Esophagus muscularis mucosa (tissue), 4 donors: Measurements from ENCODE around the gene SSC5D. TPM values are rescaled to one million over a fixed set of nuclear protein-coding genes. Genes with fewer than 3 reads are reported as not detected.

Experiments used
- DNase-seq: peaks from one replicate; pipeline ENCODE4 v3.0.0-alpha.2; 2017; ENCODE audit errors: extremely low spot score
- H3K27ac ChIP-seq, 4 donors: fragments of 200-600 bp; sonication (generic); replicated peaks in 1 of 4; 1 replicate in 3 of 4; 2 replicates in 1 of 4; pipeline ENCODE4 v1.5.1; 2016 to 2019; ENCODE audit warnings: mild to moderate bottlenecking in 1 of 4
- H3K27me3 ChIP-seq, 4 donors: fragments of 200-600 bp; sonication (generic); one replicate each; pipeline versions ENCODE4 v1.5.1 to v1.6.0; 2016 to 2019
- H3K36me3 ChIP-seq, 4 donors: fragments of 200-600 bp; sonication (generic); one replicate each; pipeline ENCODE4 v1.5.1; 2016 to 2019
- H3K4me1 ChIP-seq, 4 donors: fragments of 200-600 bp; sonication (generic); one replicate each; pipeline ENCODE4 v1.5.1; 2016 to 2019
- H3K4me3 ChIP-seq, 4 donors: fragments of 200-600 bp; sonication (generic); 1 replicate in 2 of 4; 2 replicates in 2 of 4; pipeline ENCODE4 v1.5.1; 2016 to 2019; ENCODE audit warnings: mild to moderate bottlenecking in 4 of 4, moderate library complexity in 1 of 4
- H3K9me3 ChIP-seq, 4 donors: fragments of 200-600 bp; sonication (generic); 1 replicate in 3 of 4; 2 replicates in 1 of 4; pipeline ENCODE4 v1.5.1; 2016 to 2019
- EP300 ChIP-seq: sonication (generic); formaldehyde crosslinking; IDR thresholded peaks from one replicate; pipeline ENCODE4 v1.6.1; 2017; ENCODE audit warnings: antibody characterized with exemption
- POLR2A ChIP-seq: fragments of 450-650 bp; IDR thresholded peaks from one replicate; pipeline ENCODE4 v1.6.1; 2017; ENCODE audit warnings: antibody characterized with exemption, moderate library complexity, mild to moderate bottlenecking, low read depth
- POLR2AphosphoS5 ChIP-seq, 2 donors: sonication (generic); formaldehyde crosslinking; IDR thresholded peaks; one replicate each; pipeline ENCODE4 v1.6.1; 2017; ENCODE audit warnings: antibody characterized with exemption in 2 of 2
- WGBS: methylation state at CpG from one replicate; pipeline ENCODE4 v1.1.5; 2018; 5-methylcytosine and 5-hydroxymethylcytosine counted together
- intact Hi-C: fragments of 100-400 bp; cut with DNase I; formaldehyde crosslinking; loops from one replicate; pipeline ENCODE4 v1.15.1; 2023
- total RNA-seq, 4 donors: library from RNA; depleted of rRNA; stranded (reverse); fragments of >200 nt; gene quantifications; one replicate each; pipeline versions ENCODE4 v1.1.0 to v1.2.1, GENCODE V29; 2016
- TF ChIP-seq, protein P1 (sequence below), 3 experiments: fragments of 200-600 bp in 2 of 3; fragments of 450-650 bp in 1 of 3; sonication (generic) in 2 of 3; IDR thresholded peaks; one replicate each; pipeline ENCODE4 v1.5.1; 2017 to 2019; ENCODE audit warnings: antibody characterized with exemption in 3 of 3, mild to moderate bottlenecking in 2 of 3, moderate library complexity in 1 of 3

SSC5D gene
- total RNA-seq, 4 donors from 2014 or later, result 9.5 to 41.2 (median 14.6) TPM

DNA sequence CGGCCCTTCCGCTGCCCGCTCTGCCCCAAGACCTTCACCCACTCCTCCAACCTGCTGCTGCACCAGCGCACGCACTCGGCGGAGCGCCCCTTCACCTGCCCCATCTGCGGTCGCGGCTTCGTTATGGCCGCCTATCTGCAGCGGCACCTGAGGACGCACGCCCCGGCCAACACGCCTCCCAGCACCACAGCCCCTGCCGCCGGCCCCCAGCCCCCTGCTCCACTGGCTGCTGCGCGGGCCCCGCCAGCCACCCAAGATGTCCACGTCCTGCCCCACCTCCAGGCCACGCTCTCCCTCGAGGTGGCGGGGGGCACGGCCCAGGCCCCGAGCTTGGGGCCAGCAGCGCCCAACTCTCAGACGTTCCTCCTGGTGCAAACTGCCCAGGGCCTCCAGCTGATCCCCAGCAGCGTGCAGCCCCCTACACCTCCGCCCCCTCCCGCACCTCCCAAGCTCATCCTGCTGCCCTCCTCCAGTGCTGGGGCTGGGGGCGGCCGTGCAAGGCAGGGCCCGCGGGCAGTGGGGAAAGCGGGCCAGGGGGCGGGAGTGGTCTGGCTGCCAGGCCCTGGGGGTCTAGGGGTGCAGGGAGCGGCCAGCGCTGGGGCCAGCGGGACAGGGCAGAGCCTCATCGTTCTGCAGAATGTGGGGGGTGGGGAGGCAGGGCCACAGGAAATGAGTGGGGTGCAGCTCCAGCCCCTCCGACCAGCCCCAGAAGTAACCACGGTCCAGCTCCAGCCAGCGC lies 5.1 kb upstream of the SSC5D start:
- intact Hi-C loops, result no loop called here
- no peak overlapping the region for H3K4me3 ChIP-seq
- TF ChIP-seq, protein P1, sequence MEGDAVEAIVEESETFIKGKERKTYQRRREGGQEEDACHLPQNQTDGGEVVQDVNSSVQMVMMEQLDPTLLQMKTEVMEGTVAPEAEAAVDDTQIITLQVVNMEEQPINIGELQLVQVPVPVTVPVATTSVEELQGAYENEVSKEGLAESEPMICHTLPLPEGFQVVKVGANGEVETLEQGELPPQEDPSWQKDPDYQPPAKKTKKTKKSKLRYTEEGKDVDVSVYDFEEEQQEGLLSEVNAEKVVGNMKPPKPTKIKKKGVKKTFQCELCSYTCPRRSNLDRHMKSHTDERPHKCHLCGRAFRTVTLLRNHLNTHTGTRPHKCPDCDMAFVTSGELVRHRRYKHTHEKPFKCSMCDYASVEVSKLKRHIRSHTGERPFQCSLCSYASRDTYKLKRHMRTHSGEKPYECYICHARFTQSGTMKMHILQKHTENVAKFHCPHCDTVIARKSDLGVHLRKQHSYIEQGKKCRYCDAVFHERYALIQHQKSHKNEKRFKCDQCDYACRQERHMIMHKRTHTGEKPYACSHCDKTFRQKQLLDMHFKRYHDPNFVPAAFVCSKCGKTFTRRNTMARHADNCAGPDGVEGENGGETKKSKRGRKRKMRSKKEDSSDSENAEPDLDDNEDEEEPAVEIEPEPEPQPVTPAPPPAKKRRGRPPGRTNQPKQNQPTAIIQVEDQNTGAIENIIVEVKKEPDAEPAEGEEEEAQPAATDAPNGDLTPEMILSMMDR (IDR thresholded peaks at IDR 0.05), result no peak
- TF ChIP-seq POLR2A (no peak), EP300 (no peak), POLR2AphosphoS5 (IDR thresholded peaks at IDR 0.05) (no peak)
- H3K36me3 ChIP-seq, result peaks cover 18 to 33% (median 27%) of the 10 kb centered on the region in 4 donors
- no peak overlapping the region for H3K27ac ChIP-seq
- WGBS, result 95% methylated on average over 36 of the region's 47 CpGs
- H3K4me1 ChIP-seq, result peaks cover 52 to 63% (median 55%) of the 10 kb centered on the region in 4 donors
- no peak for DNase-seq
- no peaks in the 10 kb centered on the region for H3K27me3 ChIP-seq
- no peaks in the 10 kb centered on the region for H3K9me3 ChIP-seq

DNA sequence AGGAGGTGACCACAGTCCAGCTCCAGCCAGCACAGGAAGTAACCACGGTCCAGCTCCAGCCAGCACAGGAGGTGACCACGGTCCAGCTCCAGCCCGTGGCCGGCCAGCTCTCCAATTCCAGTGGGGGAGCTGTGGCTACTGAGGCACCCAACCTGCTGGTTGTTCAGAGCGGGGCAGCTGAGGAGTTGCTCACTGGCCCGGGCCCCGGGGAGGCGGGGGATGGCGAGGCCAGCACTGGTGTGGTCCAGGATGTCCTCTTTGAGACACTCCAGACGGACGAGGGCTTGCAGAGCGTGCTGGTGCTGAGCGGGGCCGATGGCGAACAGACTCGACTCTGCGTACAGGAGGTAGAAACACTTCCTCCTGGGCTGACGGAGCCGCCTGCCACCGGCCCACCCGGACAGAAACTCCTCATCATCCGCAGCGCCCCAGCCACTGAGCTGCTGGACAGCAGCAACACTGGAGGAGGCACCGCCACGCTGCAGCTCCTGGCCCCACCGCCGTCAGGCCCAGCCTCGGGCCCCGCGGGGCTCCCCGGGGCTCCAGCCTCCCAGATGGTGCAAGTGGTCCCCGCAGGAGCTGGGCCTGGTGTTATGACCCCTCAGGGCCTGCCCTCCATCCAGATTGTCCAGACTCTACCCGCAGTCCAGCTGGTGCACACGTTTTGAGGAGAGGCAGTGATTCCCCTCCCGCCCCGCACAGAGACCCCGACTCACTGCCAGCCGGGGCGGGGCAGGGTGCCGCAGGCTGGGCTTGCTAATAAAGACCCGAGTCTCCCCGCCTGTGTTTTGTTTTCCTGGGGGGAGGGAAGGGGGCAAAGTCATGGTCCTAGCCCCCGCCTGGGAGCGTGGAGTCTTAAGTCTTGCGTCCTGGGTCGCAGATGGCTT lies 4.3 kb upstream of the SSC5D start:
- H3K27ac ChIP-seq, result peak overlapping the region; percentile 93 to 98 (median 96)
- DNase-seq, result no peak
- peaks cover 18 to 33% (median 27%) of the 10 kb centered on the region in 4 donors for H3K36me3 ChIP-seq
- intact Hi-C loops, result no loop called here
- WGBS, result 79% methylated on average over 21 of the region's 46 CpGs
- H3K27me3 ChIP-seq, result no peaks in the 10 kb centered on the region
- H3K4me1 ChIP-seq, result peaks cover 54 to 63% (median 56%) of the 10 kb centered on the region in 4 donors
- no peaks in the 10 kb centered on the region for H3K9me3 ChIP-seq
- TF ChIP-seq POLR2A (no peak), EP300 (no peak), POLR2AphosphoS5 (IDR thresholded peaks at IDR 0.05) (no peak)
- TF ChIP-seq, protein P1 (IDR thresholded peaks at IDR 0.05), result no peak
- H3K4me3 ChIP-seq, result peak overlapping the region; percentile 58 to 73 (median 66)

DNA sequence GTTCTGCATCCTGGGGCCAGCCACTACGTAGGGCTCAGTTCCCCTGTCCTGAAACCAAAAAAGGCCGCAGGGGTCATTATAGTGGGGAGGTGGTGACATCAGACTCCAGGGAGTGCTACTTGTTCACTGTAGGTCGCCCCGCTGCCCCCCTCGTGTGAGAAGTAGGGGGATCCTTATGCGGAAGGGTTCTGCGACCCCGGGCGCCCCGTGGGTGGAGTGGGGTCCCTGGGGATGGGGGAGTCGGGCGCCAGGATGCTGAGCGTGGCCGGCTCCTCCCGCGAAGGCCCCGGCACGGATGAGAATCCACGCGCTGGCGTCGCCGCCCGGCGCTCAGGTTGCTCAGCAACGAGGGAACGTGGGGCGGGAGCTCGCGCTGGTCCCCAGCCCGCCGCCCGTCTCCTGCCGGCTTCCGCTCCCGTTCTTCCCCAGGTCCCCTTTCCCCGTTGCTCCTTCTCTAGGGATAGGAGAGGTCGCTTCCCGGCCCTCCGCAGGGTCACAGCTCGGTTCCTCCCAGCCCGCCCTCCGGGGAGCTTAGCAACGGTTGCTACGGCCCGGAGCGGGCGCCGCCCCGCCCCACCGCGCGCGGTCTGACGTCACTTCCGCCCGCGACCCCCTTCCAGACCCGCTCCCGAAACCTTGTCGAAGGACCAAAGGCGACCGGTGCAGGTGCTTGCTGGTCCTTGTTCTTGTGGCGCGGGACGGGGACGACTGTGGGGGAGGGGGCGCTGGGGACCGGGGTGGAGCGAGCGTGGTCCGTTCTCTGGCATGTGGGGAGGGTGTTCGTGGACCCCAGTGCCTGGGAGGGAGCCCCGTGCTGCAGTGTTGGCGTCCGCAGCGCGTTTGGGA lies 3.4 kb upstream of the SSC5D start, which contains the start of gene NAT14:
NAT14 (plus strand) TSS at position 596 of the 846 bp plus-strand sequence. CDS start 521 bp downstream, outside the sequence.
- no peaks in the 10 kb centered on the region for H3K27me3 ChIP-seq
- no peak for DNase-seq
- H3K9me3 ChIP-seq, result no peaks in the 10 kb centered on the region
- peaks cover 50 to 69% (median 65%) of the 10 kb centered on the region in 4 donors for H3K4me1 ChIP-seq
- peak in 1 of 2 donors; percentile 64 for TF ChIP-seq POLR2AphosphoS5 (IDR thresholded peaks at IDR 0.05)
- TF ChIP-seq, protein P1 (IDR thresholded peaks at IDR 0.05), result no peak
- no peak for TF ChIP-seq POLR2A
- no peak for TF ChIP-seq EP300
- WGBS, result under 1% methylated on average over 36 of the region's 78 CpGs
- H3K4me3 ChIP-seq, result peak within 1 kb of the TSS; percentile 58 to 73 (median 66)
- intact Hi-C loops, result no loop called here
- peak within 1 kb of the TSS; percentile 93 to 98 (median 96) for H3K27ac ChIP-seq
- peaks cover 18 to 33% (median 27%) of the 10 kb centered on the region in 4 donors for H3K36me3 ChIP-seq

DNA sequence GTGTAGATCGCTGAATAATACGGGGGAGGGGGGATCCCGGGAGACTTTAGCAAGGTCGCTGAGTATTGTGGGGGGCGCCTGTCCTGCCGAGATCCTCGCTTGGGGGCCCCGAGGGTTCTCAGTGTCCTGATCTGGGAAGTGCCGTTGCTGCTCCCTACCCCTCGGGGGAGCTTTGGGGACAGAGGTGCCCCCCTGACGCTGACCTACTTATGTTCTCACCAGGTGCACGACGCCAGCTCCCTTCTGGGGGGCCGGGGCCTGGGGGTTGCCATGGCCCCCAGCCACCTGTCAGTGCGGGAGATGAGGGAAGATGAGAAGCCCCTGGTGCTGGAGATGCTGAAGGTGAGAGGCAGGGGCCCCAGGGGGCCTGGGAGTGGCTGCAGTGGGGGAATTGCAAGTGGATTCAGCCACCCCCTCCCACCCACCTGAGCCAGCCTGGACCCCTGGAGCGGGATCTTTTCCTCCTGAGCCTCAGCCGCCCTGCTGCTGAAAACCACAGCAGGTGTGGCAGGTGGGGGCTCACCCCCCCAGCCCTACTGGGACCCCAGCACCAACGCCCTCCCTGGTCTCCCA lies 2.7 kb upstream of the SSC5D start:
- TF ChIP-seq, protein P1 (IDR thresholded peaks at IDR 0.05), result no peak
- TF ChIP-seq POLR2AphosphoS5 (IDR thresholded peaks at IDR 0.05) (no peak), POLR2A (no peak), EP300 (no peak)
- no peaks in the 10 kb centered on the region for H3K9me3 ChIP-seq
- peaks cover 18 to 33% (median 27%) of the 10 kb centered on the region in 4 donors for H3K36me3 ChIP-seq
- H3K4me3 ChIP-seq, result peak overlapping the region; percentile 58 to 73 (median 66)
- H3K27me3 ChIP-seq, result no peaks in the 10 kb centered on the region
- H3K27ac ChIP-seq, result peak overlapping the region; percentile 93 to 98 (median 96)
- no peak for DNase-seq
- WGBS, result 28% methylated on average over 15 of the region's 18 CpGs
- intact Hi-C loops, result no loop called here
- H3K4me1 ChIP-seq, result peaks cover 50 to 76% (median 72%) of the 10 kb centered on the region in 4 donors
